Measurements from ENCODE around the gene GCLC.

The GCLC gene

GRCh38 chr6:53447865-53448264, 97.0 kb downstream of the GCLC start:
- no peak for DNase-seq (ENCODE audit: low read depth)

Measured in activated T-cell treated with anti-CD3 and anti-CD28 coated beads for 1 hour (primary cell).